Smooth muscle cell of the brain vasculature (primary cell): ENCODE data around the gene ADAMTSL5.
"Not testable (repeated sequence)": the region's sequence is repeated elsewhere in the genome, so short reads cannot be mapped to it uniquely, and the experiment has no call there.

ENCODE experiments used
- DNase-seq: peaks from one replicate; pipeline ENCODE4 v3.0.0-alpha.2; 2012; ENCODE audit warnings: low read depth, low spot score

The ADAMTSL5 gene

DNA sequence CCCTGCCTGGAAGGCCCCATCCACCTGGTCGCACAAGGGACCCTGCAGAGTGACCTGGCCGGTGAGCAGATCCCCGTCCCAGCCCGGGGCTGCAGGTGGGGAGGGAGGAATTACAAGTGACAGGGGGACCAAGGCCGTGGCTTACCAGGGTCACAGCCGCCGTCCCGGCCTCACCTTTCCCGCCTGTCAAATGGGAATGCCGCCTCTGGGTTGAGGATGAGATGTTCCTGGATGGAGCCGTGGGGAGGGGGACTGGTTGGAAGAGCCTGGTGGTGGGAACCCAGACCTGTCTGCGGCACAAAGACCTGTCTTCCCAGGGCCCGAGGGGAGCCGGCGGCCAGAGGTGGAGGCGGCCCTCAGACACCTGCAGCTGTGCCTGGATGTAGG is 16.6 kb upstream of the ADAMTSL5 start:
- no peak for DNase-seq

DNA sequence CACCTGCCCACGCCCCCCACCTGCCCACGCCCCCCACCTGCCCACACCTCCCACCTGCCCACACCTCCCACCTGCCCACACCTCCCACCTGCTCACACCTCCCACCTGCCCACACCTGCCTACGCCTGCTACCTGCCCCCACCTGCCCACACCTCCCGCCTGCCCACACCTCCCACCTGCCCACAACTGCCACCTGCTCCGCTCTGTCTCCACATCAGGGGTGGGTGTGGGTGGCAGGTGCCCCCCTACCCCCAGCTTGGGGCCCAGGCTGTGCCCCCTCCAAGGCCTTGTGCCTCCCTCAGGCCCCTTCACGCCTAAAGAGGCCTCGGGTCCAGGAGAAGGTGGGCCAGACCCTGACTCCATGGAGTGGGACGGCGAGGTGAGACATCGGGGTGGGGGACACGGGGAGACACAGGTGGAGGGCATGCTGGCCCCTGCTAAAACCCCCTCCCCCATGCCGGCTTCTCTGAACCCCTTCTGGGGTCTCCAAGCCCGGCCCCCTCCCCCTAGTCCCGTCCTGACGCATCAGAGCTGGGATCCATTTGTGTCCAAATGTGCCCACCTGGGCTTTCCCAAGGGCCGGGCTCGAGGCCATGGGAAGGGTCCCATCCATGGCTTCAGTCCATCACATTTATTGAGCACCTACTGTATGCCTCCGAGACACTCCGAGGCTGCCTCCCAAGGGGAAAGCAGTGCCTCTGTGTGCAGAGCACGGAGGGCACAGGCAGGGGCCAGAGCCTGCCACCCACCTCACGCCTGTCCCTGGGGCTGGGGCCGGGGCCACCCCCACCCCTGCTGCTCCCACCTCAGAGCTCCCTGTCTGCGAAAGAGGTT is 16.0 kb upstream of the ADAMTSL5 start:
- no peak for DNase-seq

DNA sequence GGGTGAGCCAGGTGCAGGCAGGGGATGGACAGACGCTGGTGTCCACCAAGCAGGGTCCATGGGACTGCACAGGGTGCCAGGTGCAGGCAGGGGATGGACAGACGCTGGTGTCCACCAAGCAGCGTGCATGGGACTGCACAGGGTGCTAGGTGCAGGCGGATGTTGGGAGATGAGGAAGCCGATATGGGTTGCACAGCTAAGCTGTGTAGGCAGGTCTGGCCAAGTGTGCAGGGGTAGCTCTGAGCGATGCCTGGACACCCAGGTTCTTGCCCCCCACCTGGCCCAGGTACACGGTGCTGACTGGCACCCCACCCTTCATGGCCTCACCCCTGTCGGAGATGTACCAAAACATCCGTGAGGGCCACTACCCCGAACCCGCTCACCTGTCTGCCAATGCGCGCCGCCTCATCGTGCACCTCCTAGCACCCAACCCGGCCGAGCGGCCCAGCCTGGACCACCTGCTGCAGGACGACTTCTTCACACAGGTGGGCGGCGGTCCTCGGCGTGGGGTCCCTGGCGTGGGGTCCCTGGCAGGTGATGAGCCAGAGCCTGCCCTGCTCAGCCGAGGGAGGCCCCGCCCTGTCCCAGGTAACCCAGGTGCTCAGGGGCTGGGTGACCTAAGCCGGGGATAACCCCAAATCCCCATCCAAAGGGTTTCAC is 15.0 kb upstream of the ADAMTSL5 start:
- DNase-seq, result no peak

DNA sequence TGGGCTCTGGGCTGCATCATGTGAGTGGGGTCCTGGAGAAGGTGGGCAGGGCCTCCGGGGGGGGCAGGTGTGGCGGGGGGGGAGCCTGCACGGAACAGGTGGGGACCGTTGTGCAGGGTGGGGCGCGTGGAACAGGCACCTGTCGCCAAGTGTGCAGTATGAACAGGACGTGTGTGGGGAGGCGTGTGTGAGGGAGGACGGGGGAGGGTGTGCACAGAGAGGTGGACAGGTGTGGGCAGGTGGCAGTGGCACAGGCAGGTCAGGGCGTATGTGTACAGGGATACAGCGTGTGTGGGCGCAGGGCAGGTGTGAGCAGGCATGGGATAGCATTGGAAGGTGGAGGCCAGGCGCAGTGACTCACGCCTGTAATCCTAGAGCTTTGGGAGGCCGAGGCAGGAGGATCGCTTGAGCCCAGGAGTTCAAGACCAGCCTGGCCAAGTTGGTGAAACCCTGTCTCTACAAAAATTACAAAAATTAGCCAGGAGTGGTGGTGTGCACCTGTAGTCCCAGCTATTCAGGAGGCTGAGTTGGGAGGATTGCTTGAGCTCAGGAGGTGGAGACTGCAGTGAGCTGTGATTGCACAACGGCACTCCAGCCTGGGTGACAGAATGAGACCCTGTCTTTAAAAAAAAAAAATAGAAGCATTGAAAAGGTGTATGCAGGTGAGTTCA is 14.3 kb upstream of the ADAMTSL5 start:
- no peak for DNase-seq

DNA sequence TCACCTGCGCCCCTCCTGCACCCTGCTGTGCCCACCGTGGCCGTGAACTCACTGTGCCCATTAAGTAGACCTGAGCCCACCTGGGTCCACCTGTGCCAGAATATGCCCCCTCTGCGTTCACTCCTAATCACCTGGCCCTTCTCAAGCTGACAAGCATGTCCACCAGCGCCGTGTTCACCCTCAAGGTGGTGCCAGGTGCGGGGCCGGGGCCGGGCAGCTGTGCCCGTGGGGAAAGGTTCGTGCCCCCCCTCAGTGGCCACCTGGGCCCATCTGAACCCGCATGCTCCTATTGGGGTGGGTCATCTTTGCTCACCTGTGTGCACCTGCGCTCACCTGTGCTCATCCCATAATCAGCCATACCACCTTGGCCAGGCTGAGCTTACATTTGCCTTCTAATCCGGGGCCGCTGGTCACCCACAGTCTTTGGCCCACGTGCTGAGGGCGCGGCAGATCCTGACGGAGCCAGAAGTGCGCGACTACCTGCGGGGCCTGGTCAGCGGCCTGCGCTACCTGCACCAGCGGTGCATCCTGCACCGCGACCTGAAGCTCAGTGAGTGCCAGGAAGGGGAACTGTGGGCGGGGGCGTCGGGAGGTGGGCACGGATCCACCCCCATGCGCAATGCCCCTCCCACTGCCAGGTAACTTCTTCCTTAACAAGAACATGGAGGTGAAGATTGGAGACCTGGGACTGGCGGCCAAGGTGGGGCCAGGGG is 13.4 kb upstream of the ADAMTSL5 start:
- no peak for DNase-seq

DNA sequence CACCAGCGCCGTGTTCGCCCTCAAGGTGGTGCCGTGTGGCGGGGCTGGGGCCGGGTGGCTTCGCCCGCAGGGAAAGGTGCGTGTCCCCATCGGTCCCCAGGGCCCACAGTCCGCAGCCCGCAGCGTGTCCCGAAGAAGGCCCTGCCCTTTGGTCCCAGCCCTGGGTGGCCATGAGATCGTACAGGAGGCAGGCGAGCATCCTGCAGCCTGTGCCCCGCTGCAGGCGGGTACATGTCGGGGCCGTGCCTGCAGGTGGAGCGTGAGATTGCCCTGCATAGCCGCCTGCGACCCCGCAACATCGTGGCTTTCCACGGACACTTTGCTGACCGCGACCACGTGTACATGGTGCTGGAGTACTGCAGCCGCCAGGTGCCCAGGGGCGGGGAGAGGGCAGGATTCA is 12.5 kb upstream of the ADAMTSL5 start:
- no peak for DNase-seq

DNA sequence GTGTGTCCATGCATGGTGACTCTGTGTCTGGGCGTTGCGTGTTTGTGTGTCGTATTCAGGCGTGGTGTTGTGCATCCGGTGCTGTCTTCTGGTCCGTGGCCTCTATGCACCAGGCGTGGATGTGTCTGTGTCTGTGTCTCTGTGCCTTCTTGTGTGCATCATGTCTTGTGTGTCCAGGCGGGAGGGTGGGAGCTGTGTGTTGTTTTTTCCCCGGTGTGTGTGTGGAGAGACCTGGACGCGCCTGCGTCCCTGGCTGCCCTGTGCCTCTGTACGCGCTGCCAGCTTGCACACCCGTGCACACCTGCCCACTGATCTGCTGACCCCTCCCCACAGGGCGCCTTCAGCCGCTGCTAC is 12.1 kb upstream of the ADAMTSL5 start:
- no peak for DNase-seq

DNA sequence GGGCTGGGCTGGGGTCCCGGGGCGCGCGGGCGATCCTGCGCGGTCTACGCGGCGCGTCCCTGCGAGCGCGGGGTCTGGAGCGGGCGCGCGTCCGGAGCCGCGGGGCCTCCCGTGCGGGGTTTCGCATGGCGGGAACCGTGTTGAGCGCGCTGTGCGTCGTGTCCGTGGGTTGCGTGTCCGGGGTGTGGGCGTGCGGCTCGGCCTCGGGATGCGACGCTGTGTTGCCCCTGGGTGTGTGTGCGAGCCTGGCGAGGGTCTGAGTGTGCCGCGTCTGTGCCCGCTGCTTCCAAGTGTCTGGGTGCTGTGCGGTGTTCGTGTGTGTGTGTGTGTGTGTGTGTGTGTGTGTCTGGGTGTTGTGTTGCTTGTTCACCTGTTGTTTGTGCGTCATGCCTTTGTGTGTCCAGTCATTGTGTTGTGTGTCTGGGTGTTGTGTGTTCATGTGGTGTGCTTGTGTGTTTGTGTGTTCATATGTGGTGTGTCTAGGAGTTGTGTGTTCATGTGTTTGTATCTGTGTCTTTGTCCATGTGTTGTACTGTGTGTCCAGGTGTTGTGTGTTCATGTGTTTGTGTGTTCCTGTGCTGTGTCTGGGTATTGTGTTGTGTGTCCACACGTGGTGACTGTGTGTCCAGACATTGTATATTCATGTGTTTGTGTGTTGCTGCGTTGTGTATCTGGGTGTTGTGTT is 11.6 kb upstream of the ADAMTSL5 start:
- no peak for DNase-seq

DNA sequence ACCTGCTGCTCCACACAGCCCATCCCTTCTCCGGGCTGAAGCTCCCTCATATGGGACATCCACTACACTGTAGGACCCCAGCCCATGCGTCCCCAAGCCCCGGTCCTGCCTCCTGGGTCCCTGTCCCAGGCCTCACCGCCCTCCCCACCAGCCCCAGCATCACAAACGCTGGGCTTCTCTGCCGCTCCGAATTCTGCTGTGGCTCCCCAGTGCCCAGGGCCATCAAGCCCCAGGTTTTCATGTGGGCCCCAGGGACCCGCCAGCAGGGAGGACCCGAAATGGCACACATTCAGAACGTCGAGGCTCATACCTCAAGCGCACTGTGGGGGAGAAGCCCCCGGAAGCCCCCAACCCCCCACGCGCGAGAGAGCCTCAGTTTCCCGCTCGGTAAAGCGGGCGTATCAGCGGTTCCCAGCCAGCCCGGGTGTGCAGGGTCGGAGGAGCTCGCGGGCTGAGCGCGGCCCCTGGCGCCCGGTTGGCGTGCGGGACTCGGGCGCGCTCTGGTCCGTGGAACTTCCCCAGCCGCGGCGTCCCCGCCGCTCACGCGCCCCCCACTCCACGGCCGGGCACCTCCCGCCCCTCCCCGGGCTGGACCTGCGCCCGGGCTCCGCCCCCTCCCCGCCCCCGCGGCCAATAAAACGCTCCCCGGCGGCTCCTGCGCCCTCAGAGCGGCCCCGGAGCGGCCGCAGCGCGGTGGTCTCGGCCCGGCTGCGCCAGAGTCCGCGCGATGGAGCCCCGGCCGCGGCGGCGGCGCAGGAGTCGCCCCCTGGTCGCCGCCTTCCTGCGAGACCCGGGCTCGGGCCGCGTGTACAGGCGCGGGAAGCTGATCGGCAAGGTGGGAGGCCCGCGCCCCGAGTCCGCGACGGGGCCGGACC is 10.8 kb upstream of the ADAMTSL5 start, which contains the start of gene PLK5:
Gene PLK5 (plus strand): TSS at position 666 of the 875 bp plus-strand sequence. CDS start 2,920 bp downstream, outside the sequence.
- no peak for DNase-seq

DNA sequence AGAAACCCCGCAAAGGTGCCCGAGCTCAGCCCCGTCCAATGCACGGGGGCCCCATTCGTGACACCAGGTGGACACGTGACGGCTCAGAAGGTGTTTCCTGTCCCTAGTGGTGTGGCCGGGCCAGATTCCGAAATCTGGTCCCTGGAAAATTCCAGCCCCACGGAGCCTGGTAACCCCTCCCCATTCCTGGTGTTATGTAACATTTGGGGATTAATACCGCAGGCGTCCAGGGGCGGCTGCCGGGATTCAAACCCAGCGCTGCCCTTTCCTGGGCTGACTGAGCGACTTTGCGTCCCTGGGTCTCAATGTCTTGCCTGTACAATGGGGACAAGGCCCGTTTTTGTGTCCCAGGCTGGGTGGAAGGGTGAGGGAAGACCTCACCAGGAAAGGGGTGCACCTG is 10.0 kb upstream of the ADAMTSL5 start:
- DNase-seq, result no peak

DNA sequence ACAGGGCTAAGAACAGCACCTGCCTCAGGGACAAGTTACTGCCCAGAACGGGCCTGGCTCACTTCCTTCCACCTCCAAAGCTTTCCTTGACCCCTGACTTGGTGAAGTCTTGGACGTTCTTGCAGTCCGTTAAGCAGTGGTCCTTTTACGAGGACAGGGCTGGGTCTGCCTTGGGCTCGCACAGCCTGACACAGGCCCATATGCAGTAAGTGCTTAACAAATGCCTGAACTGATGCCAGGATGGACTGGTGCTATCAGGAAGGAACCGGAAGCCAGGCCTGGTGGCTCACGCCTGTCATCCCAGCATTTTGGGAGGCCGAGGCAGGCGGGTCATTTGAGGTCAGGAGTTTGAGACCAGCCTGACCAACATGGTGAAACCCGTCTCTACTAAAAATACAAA is 9.2 kb upstream of the ADAMTSL5 start:
- DNase-seq, result no peak

DNA sequence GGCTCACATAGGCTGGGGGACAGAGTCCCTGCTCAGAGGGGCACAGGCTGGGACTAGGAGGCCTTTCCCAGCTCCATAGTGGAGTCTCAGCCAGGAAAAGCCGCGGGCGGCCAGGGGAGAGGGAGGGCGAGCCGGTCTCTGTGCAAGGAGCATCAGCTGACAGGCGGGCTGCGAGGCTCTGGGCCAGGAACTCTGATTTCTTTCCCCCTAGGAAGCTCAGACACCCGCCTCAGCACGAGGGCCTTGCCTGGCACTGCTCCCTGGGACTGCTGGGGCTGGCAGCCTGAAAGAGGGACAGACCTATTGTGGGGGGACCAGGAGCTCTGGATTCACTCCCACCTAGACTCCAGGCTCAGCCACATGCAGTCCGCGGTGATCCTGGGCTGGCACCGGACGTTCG is 8.8 kb upstream of the ADAMTSL5 start:
- DNase-seq, result no peak

DNA sequence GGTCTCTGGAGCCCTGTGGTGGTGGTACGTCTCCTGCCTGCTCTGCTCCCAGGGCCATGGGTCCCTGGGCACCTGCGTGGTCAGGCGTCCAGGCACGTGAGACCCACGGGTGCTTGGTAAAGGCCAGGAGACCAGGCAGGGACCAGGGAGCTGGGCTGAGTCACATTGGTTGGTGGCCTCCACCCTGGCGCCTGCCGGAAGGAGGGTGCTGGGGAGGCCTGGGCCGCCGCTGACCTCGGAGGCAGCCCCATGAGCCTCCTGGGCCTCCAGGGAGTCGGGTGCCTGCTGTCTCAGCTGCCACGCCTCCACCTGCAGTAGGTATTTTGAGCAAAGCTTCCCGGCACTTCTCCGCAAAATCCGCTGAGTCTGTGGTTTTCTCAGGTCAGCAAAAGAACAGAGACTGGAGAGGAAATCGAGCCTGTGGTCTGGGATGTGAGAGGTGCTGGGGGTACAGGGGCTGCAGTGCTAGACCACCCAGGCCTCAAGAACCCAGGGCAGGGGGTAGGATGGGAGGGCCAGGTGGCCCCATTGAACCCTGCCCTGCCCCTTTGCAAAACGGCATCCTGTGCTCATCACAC is 7.5 kb upstream of the ADAMTSL5 start:
- no peak for DNase-seq

DNA sequence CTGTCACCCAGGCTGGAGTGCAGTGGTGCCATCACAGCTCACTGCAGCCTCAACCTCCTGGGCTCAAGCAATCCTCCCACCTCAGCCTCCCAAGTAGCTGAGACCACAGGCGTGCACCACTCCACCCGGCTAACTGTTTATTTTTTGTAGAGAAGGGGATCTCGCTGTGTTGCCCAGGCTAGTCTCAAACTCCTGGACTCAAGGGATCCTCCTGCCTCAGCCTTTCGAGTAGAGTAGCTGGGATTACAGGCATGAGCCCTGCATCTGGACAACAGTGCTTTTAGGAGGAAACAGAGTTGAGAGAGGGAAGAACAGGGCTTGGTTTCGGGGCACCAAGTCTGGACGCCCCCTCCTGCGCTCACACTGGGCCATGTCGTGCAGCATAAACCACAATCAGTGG is 7.0 kb upstream of the ADAMTSL5 start:
- not testable (repeated sequence) for DNase-seq

DNA sequence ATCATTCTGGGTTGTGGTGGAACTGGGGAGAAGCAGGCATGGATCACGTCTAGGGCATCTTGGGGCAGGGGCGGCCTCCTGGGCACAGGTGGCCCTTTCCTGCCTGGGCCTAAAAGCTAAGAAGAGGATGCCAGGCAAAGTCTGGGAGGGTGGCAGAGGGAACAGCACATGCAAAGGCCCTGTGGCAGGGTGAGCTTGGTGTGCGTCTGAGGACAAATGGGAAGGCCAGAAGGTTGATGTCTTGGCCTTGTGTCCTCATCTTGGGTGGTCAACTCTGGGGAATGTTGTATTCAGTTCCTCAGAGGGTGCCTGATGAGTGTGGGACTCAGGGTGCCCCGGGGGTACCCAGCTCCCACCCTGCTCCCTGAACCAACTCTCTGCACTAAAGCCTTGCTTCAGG is 5.7 kb upstream of the ADAMTSL5 start:
- DNase-seq, result no peak

DNA sequence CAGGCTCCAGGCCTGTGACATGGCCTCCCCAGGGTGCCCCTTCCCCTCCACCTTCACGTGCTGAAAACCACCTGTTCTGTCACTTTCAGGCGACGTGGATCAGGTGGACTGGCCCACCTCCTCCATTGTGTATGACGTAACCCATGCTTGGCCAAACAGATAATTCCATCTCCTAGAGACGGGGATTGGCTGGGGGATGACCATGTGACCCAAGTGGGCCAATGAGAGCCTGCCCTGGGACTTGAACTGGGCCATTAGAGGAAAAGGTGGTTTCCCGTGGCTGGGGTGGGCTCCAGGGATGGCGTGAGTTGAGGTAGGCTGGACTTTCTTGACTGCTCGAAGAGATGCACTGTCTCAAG is 3.6 kb upstream of the ADAMTSL5 start:
- DNase-seq, result no peak

DNA sequence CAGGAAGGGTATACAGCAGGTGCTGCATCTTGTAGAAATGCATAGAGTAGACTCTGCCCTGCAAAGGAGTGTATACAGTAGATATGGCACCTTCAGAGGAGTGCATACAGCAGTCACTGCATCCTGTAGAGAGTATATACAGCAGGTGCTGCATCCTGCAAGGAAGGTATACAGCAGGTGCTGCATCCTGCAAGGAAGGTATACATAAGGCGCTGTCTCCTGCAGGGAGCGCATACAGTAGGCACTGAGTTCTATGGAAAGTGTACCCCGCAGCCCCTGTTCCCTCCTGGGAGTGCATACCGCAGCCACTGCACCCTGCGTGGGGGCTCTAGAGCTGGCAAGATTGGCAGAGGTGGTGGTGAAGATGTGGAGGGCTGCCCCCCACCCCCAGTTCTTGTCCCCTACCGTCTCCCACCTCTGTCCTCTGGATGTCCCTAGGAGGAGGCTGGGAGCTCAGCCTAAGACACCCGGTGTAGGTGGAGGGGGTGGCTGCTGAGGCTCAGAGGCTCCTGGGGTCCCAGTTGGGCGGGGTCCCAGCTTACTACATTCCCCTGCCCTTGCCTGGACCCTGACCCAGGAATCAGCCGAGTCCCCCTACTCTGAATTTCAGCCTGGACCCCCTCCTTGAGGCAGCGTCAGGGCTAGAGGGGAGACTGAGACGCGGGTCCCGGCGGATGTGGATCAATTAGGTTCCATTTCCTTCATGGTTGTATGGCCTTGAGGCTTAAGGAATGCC is 2.3 kb upstream of the ADAMTSL5 start:
- DNase-seq, result no peak

DNA sequence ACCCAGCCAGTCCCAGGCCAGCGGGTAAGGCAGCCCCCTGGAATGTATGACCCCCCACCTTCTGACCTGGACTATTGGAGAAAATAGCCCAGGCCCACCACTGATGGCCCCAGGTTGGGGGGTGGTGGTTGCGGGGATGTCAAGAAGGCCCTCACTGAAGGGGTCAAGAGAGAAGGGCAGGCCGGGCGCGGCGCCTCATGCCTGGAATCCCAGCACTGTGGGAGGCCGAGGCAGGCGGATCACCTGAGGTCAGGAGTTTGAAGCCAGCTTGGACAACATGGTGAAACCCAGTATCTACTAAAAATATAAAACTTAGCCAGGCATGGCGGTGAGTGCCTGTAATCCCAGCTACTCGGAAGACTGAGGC is 1.5 kb upstream of the ADAMTSL5 start:
- DNase-seq, result no peak

DNA sequence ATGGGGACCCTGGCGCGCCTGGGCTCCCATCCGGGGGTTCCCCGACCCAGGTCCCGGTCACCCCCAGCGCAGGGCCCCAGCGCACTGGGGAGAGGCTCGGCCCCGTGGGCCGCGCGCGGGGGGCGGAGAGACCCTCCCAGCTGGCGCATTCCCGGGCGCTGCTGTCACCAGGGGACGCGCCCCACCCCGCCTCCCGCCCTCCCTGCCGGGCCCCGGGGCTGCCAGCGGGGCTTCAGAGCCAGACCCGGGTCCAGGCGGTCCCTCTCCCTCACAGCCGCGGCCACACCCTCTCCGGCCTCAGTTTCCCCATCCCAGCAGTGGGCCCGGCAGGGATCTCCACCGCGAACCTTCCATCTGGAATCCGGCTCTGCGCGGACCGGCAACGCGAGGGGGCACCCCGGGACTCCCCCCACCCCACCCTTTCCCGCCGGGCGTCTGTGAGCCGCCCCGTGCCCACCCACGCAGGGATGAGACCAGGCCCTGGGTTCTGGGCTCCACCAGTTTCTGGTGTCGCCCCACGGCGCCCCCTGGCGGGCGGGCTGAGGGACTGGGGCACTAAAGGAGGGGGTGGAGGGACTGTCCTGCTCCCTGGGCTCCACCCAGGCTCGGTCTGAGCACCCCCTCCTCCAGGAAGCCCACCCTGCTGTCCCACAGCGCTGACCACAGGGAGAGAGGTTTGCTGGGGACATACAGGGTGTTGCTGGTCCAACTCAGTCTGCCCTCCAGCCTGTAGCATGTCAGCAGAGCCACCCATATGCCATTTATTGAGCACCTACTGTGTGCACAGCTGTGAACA is 878 bp upstream of the ADAMTSL5 start:
- DNase-seq, result no peak
